DOHH2 (cell line): ENCODE data around the gene MAP2K7.

ENCODE experiments used
- H3F3A ChIP-seq: fragments of 200-600 bp; sonication (generic), shearing (Covaris generic); 2 replicates; pipeline ENCODE4 v1.6.0; 2016; ENCODE audit warnings: antibody characterized with exemption, mild to moderate bottlenecking; ENCODE audit not compliant: control insufficient read depth, insufficient read depth
- H3K27ac ChIP-seq: fragments of 200-600 bp; sonication (generic); 2 replicates; pipeline ENCODE4 v1.5.1; 2014; ENCODE audit warnings: low read depth, mild to moderate bottlenecking, low read length, moderate library complexity
- H3K27me3 ChIP-seq: fragments of 200-600 bp; sonication (generic); 2 replicates; pipeline ENCODE4 v1.6.1; 2014; ENCODE audit warnings: mild to moderate bottlenecking, low read length, mixed read lengths; ENCODE audit not compliant: control insufficient read depth
- H3K36me3 ChIP-seq: fragments of 200-600 bp; sonication (generic); 2 replicates; pipeline ENCODE4 v1.6.1; 2014; ENCODE audit warnings: mild to moderate bottlenecking, low read length, moderate library complexity, mixed read lengths; ENCODE audit not compliant: control insufficient read depth
- H3K4me1 ChIP-seq: fragments of 200-600 bp; sonication (generic); 2 replicates; pipeline ENCODE4 v1.6.1; 2014; ENCODE audit warnings: mild to moderate bottlenecking, low read length, mixed read lengths; ENCODE audit not compliant: control insufficient read depth
- H3K4me2 ChIP-seq: fragments of 200-600 bp; sonication (generic); 2 replicates; pipeline ENCODE4 v1.6.0; 2014; ENCODE audit warnings: mild to moderate bottlenecking, low read length, moderate library complexity
- H3K4me3 ChIP-seq: fragments of 200-600 bp; sonication (generic); 2 replicates; pipeline ENCODE4 v1.5.1; 2014; ENCODE audit warnings: mild to moderate bottlenecking, low read length, mixed read lengths
- H3K79me2 ChIP-seq: fragments of 200-600 bp; sonication (generic); 2 replicates; pipeline ENCODE4 v1.6.1; 2014; ENCODE audit warnings: mild to moderate bottlenecking, low read length, mixed read lengths; ENCODE audit not compliant: control insufficient read depth
- H3K9me2 ChIP-seq: fragments of 200-600 bp; sonication (generic); replicated peaks from 2 replicates; pipeline ENCODE4 v1.6.1; 2014; ENCODE audit warnings: mild to moderate bottlenecking, low read length, mixed read lengths; ENCODE audit not compliant: control insufficient read depth
- H3K9me3 ChIP-seq: fragments of 200-600 bp; sonication (generic); 2 replicates; pipeline ENCODE4 v1.6.1; 2014; ENCODE audit warnings: antibody characterized with exemption, low read length, mixed read lengths; ENCODE audit not compliant: control insufficient read depth, insufficient read depth
- H4K20me1 ChIP-seq: fragments of 200-600 bp; sonication (generic); 2 replicates; pipeline ENCODE4 v1.6.0; 2014; ENCODE audit warnings: low read depth, mild to moderate bottlenecking, antibody characterized with exemption, low read length, moderate library complexity; ENCODE audit not compliant: control insufficient read depth, insufficient read depth
- EZH2phosphoT487 ChIP-seq: fragments of 200-600 bp; sonication (generic); IDR thresholded peaks from 2 replicates; pipeline ENCODE4 v1.6.1; 2017; ENCODE audit warnings: borderline replicate concordance, mild to moderate bottlenecking, antibody characterized with exemption, low read length, moderate library complexity, mixed read lengths
- TF ChIP-seq, protein P1 (sequence below): fragments of 200-600 bp; sonication (generic); IDR thresholded peaks from one replicate; pipeline ENCODE4 v1.5.1; 2014; ENCODE audit warnings: antibody characterized with exemption, mild to moderate bottlenecking, low read depth, low read length; ENCODE audit not compliant: poor library complexity, severe bottlenecking

MAP2K7 gene

DNA sequence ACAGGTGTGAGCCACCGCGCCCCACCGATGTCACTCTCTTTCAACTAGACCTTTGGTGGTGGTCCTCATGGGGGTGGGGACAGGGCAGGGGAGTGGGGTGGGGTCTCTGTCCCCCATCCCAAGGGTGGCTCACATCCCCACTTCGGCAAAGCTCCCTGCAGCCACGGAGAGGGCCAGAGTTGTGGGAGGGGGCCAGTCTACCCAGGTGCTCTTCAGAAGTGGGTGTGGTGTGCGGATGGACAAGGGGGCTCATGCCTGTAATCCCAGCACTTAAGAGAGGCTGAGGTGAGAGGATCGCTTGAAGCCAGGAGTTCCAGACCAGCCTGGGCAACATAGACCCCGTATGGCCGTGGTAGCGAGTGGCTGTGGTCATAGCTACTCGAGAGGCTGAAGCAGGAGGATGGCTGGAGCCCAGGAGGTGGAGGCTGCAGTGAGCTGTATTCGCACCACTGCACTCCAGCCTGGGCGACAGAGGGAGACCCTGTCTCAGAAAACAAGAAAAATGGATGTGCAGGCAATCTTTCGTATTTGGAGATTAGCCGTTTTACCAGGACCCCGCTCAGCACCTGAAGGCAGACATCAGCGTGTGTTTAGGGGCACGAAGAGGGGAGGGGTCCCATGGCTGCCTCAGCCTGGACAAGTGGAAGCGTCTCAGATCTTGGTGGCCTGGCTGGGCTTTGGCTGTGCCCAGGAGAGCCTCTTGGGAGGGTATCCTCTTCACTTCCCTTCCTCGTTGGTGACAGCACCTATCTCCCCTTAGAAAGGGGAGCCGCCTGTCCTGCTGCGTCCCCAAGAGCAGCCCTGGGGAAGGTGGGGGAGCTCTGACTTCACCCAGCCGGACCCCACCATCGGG lies 11.8 kb downstream of the MAP2K7 start:
- Histone ChIP-seq H3K9me3 (no peaks in the 10 kb centered on the region), H3K9me2 (no peaks in the 10 kb centered on the region), H3K79me2 (no peaks in the 10 kb centered on the region), H3K36me3 (peaks cover 14% of the 10 kb centered on the region), H3K27ac (no peak overlapping the region), H3K4me2 (peak overlapping the region; percentile 58), H3K4me3 (peak overlapping the region; percentile 47), H4K20me1 (no peaks in the 10 kb centered on the region), H3K27me3 (peaks cover 41% of the 10 kb centered on the region), H3F3A (peaks cover 2% of the 10 kb centered on the region; the same call in 1 of the 2 replicates), H3K4me1 (peaks cover 37% of the 10 kb centered on the region)
- no peak for TF ChIP-seq EZH2phosphoT487
- TF ChIP-seq, protein P1, sequence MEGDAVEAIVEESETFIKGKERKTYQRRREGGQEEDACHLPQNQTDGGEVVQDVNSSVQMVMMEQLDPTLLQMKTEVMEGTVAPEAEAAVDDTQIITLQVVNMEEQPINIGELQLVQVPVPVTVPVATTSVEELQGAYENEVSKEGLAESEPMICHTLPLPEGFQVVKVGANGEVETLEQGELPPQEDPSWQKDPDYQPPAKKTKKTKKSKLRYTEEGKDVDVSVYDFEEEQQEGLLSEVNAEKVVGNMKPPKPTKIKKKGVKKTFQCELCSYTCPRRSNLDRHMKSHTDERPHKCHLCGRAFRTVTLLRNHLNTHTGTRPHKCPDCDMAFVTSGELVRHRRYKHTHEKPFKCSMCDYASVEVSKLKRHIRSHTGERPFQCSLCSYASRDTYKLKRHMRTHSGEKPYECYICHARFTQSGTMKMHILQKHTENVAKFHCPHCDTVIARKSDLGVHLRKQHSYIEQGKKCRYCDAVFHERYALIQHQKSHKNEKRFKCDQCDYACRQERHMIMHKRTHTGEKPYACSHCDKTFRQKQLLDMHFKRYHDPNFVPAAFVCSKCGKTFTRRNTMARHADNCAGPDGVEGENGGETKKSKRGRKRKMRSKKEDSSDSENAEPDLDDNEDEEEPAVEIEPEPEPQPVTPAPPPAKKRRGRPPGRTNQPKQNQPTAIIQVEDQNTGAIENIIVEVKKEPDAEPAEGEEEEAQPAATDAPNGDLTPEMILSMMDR = no peak

DNA sequence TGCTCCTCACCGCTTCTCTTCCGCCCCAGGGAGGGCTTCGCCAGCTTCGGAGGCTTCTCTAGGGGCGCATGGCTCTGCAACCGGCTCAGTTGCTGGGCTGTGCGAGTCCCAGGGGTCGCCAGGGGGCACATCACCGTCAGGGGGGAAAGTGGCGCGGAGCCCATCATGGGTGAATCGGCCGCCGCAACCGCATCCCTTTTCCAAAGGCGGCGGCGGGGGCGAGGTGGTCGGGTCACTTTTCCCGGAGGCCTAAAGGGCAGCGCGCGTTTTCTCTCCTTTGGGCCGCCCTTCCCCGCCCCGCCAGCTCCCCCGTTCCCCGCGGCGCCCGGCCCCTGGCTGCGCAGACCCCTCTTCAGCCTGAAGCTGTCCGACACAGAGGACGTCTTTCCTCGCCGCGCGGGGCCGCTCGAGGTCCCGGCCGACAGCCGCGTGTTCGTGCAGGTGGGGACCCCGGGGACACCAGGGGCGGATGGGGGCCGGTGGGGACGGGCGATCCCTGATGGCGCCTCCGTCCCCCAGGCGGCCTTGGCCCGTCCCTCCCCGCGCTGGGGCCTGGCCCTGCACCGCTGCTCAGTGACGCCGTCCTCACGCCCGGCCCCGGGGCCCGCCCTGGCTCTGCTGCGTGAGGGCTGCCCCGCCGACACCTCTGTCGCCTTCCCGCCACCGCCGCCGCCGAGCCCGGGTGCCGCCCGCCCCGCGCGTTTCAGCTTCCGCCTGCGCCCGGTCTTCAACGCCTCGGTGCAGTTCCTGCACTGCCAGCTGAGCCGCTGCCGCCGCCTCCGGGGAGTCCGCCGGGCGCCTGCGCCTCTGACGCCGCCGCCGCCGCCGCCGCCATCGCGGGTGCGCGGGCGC lies 12.7 kb downstream of the MAP2K7 start:
- Histone ChIP-seq H3K4me3 (peak overlapping the region; percentile 47), H3K27ac (no peak overlapping the region), H3K27me3 (peaks cover 41% of the 10 kb centered on the region), H3K36me3 (peaks cover 9% of the 10 kb centered on the region), H3K9me3 (no peaks in the 10 kb centered on the region), H3K79me2 (no peaks in the 10 kb centered on the region), H3F3A (peaks cover 2% of the 10 kb centered on the region; the same call in 1 of the 2 replicates), H4K20me1 (peaks cover 3% of the 10 kb centered on the region; the same call in 1 of the 2 replicates), H3K4me2 (peak overlapping the region; percentile 58), H3K4me1 (peaks cover 43% of the 10 kb centered on the region), H3K9me2 (no peaks in the 10 kb centered on the region)
- peak; percentile 8; the same call in 1 of the 2 replicates for TF ChIP-seq EZH2phosphoT487
- TF ChIP-seq, protein P1 = no peak

DNA sequence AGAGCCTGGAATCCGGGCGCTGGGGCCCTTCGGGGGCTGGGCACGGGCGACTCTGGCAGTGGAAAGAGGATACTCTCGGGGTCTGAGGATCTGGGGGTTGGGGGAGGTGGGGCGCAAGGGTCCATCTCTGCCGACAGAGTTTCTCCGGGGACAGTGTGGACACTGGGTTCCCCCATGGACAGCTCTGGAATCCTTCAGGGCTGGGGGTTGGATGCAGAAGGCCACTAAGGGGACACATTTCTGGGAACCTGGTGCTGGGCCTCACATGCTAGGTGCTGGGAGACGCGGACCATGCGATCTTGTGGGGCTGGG lies 13.2 kb downstream of the MAP2K7 start:
- H3K4me2 ChIP-seq = peak overlapping the region; percentile 58
- H3K36me3 ChIP-seq = peaks cover 3% of the 10 kb centered on the region; the same call in 1 of the 2 replicates
- H3K4me1 ChIP-seq = peaks cover 47% of the 10 kb centered on the region
- peaks cover 4% of the 10 kb centered on the region; the same call in 1 of the 2 replicates for H4K20me1 ChIP-seq
- H3K4me3 ChIP-seq = peak overlapping the region; percentile 47
- H3K27me3 ChIP-seq = peaks cover 41% of the 10 kb centered on the region
- TF ChIP-seq EZH2phosphoT487 = no peak
- TF ChIP-seq, protein P1 = no peak
- peaks cover 2% of the 10 kb centered on the region; the same call in 1 of the 2 replicates for H3F3A ChIP-seq
- no peaks in the 10 kb centered on the region for H3K9me2 ChIP-seq
- no peak overlapping the region for H3K27ac ChIP-seq
- H3K9me3 ChIP-seq = no peaks in the 10 kb centered on the region
- H3K79me2 ChIP-seq = no peaks in the 10 kb centered on the region
